Right lobe of liver (tissue), 4 donors: Measurements from ENCODE around the gene BRIP1.
"Not testable (repeated sequence)": the region's sequence is repeated elsewhere in the genome, so short reads cannot be mapped to it uniquely, and the experiment has no call there.

Source experiments
- CTCF ChIP-seq, 4 donors: fragments of 200-600 bp in 3 of 4; fragments of 450-650 bp in 1 of 4; IDR thresholded peaks; one replicate each; pipeline versions ENCODE4 v1.5.1 to v1.8.0; 2016 to 2022; ENCODE audit warnings: antibody characterized with exemption in 4 of 4, mild to moderate bottlenecking in 2 of 4
- POLR2A ChIP-seq: fragments of 450-650 bp; IDR thresholded peaks from one replicate; pipeline ENCODE4 v1.6.1; 2017; ENCODE audit warnings: antibody characterized with exemption, mild to moderate bottlenecking
- donor health status: DM: no; HTN: no; CAD: no.
- donor health status: DM: no; HTN: no; CAD: no.
- donor health status: DM: no; HTN: yes; CAD: no.

- TF ChIP-seq CTCF (IDR thresholded peaks at IDR 0.05); POLR2A: not testable (repeated sequence)
Observed at GRCh38 chr17:61894310-61894709, 31.0 kb upstream of the BRIP1 start.
